Activated CD8-positive, alpha-beta memory T cell treated with anti-CD3 and anti-CD28 coated beads for 36 hours (primary cell): ENCODE measurements around the gene MIPEP. TPM values are rescaled to one million over a fixed set of nuclear protein-coding genes. Genes with fewer than 3 reads are reported as not detected.

Source experiments
- CTCF ChIA-PET: fragments of 350-600 bp; sonication (Branson Sonifier 250); formaldehyde crosslinking; loops from one replicate; lab custom pipeline; 2021; ENCODE audit warnings: antibody characterized with exemption; lab: Charles Lee
- POLR2A ChIA-PET: fragments of 350-600 bp; sonication (Branson Sonifier 250); formaldehyde crosslinking; loops from one replicate; lab custom pipeline; 2021; ENCODE audit warnings: antibody characterized with exemption; lab: Charles Lee
- total RNA-seq, 2 experiments: library from RNA; stranded (reverse); gene quantifications; one replicate each; pipeline ENCODE4 v1.2.3, GENCODE V29; 2021

Gene MIPEP
- total RNA-seq, 2 experiments from 2014 or later, result 19.8 to 20.7 TPM

- POLR2A ChIA-PET, result no interaction called here
- CTCF ChIA-PET, result no interaction called here
Measured at GRCh38 chr13:23822252-23822824, 66.9 kb downstream of the MIPEP start.

GRCh38 chr13:23820530-23820929, 68.7 kb downstream of the MIPEP start:
- CTCF ChIA-PET, result no interaction called here
- POLR2A ChIA-PET, result no interaction called here

- CTCF ChIA-PET, result no interaction called here
- POLR2A ChIA-PET, result no interaction called here
Measured at GRCh38 chr13:23817830-23818229, 71.4 kb downstream of the MIPEP start.

GRCh38 chr13:23817136-23817535, 72.1 kb downstream of the MIPEP start:
- ChIA-PET POLR2A (no interaction called here), CTCF (no interaction called here)

- ChIA-PET CTCF (no interaction called here), POLR2A (no interaction called here)
Measured at GRCh38 chr13:23813635-23814034, 75.6 kb downstream of the MIPEP start.

- ChIA-PET CTCF (no interaction called here), POLR2A (no interaction called here)
Measured at GRCh38 chr13:23811366-23812062, 77.7 kb downstream of the MIPEP start.

GRCh38 chr13:23810685-23811240, 78.4 kb downstream of the MIPEP start:
- CTCF ChIA-PET, result no interaction called here
- POLR2A ChIA-PET, result no interaction called here

- CTCF ChIA-PET, result no interaction called here
- POLR2A ChIA-PET, result no interaction called here
Measured at GRCh38 chr13:23808803-23809202, 80.4 kb downstream of the MIPEP start.

GRCh38 chr13:23806874-23807526, 82.2 kb downstream of the MIPEP start:
- POLR2A ChIA-PET, result no interaction called here
- CTCF ChIA-PET, result no interaction called here

GRCh38 chr13:23805821-23806220, 83.4 kb downstream of the MIPEP start:
- ChIA-PET POLR2A (no interaction called here), CTCF (no interaction called here)

- ChIA-PET POLR2A (no interaction called here), CTCF (no interaction called here)
Measured at GRCh38 chr13:23805122-23805521, 84.1 kb downstream of the MIPEP start.

- CTCF ChIA-PET, result no interaction called here
Measured at GRCh38 chr13:23804166-23804565, 85.0 kb downstream of the MIPEP start.

GRCh38 chr13:23801141-23801540, 88.1 kb downstream of the MIPEP start:
- ChIA-PET CTCF (no interaction called here), POLR2A (no interaction called here)

More at GRCh38 chr13:23804166-23804565, 85.0 kb downstream of the MIPEP start:
- POLR2A ChIA-PET, result no interaction called here

GRCh38 chr13:23799945-23800344, 89.3 kb downstream of the MIPEP start:
- CTCF ChIA-PET, result no interaction called here
- POLR2A ChIA-PET, result no interaction called here

- POLR2A ChIA-PET, result no interaction called here
- CTCF ChIA-PET, result no interaction called here
Measured at GRCh38 chr13:23797276-23797903, 91.8 kb downstream of the MIPEP start.

- ChIA-PET POLR2A (no interaction called here), CTCF (no interaction called here)
Measured at GRCh38 chr13:23796551-23796950, 92.6 kb downstream of the MIPEP start.

GRCh38 chr13:23794267-23795161, 94.7 kb downstream of the MIPEP start:
- ChIA-PET CTCF (no interaction called here), POLR2A (no interaction called here)

GRCh38 chr13:23793711-23794110, 95.5 kb downstream of the MIPEP start:
- ChIA-PET POLR2A (no interaction called here), CTCF (no interaction called here)

GRCh38 chr13:23792680-23793079, 96.5 kb downstream of the MIPEP start:
- CTCF ChIA-PET, result no interaction called here
- POLR2A ChIA-PET, result no interaction called here
